Neutrophil (primary cell): ENCODE measurements around the gene OR9G1.

ENCODE experiments used
- H3K27ac ChIP-seq: fragments of 200-600 bp; sonication (generic); 2 replicates; pipeline ENCODE4 v1.5.1; 2016; ENCODE audit warnings: mild to moderate bottlenecking, moderate library complexity
- H3K27me3 ChIP-seq: fragments of 200-600 bp; sonication (generic); 2 replicates; pipeline ENCODE4 v1.6.0; 2016; ENCODE audit warnings: mild to moderate bottlenecking
- H3K36me3 ChIP-seq: fragments of 200-600 bp; sonication (generic); 2 replicates; pipeline ENCODE4 v1.5.1; 2017
- H3K4me1 ChIP-seq, 2 experiments: fragments of 200-600 bp in 1 of 2; sonication (generic) in 1 of 2; 1 replicate in 1 of 2; 2 replicates in 1 of 2; pipeline versions ENCODE4 v1.5.1 to v1.6.1; 2013 to 2016; ENCODE audit warnings: low read depth in 1 of 2, low read length in 1 of 2, mild to moderate bottlenecking in 1 of 2, moderate library complexity in 1 of 2; ENCODE audit not compliant: control insufficient read depth in 1 of 2, insufficient read depth in 1 of 2
- H3K4me3 ChIP-seq, 2 experiments: fragments of 200-600 bp in 1 of 2; sonication (generic) in 1 of 2; 1 replicate in 1 of 2; 2 replicates in 1 of 2; pipeline ENCODE4 v1.5.1; 2013 to 2016; ENCODE audit warnings: low read depth in 1 of 2, low read length in 1 of 2, mild to moderate bottlenecking in 1 of 2, moderate library complexity in 1 of 2
- H3K9me3 ChIP-seq: fragments of 200-600 bp; sonication (generic); 2 replicates; pipeline ENCODE4 v1.5.1; 2016
- CTCF ChIP-seq: fragments of 200-600 bp; sonication (generic); IDR thresholded peaks from 2 replicates; pipeline ENCODE4 v1.5.1; 2016; ENCODE audit warnings: antibody characterized with exemption

The OR9G1 gene

DNA sequence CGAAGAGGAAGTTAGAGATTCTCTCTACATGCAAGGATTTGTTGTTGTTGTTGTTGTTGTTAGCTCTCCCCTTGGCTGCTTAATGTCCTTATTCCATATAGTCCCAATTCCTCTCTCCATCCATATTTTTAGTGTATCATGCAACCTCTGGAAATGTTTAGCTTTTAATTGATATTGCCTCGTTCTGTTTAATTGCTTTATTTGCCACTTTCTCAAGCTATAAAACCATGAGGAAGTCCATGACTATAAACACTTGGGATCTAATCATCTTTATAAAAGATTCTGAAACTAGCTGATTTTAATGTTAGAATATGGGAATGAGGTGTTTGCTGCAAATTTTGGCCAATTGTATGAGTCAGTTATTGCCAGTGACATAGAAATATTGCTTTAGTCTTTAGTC is 5.5 kb upstream of the OR9G1 start:
- H3K4me1 ChIP-seq, result no peaks in the 10 kb centered on the region
- no peak overlapping the region for H3K4me3 ChIP-seq
- TF ChIP-seq CTCF, result no peak
- no peaks in the 10 kb centered on the region for H3K9me3 ChIP-seq
- H3K27ac ChIP-seq, result no peak overlapping the region
- H3K36me3 ChIP-seq, result no peaks in the 10 kb centered on the region
- H3K27me3 ChIP-seq, result no peaks in the 10 kb centered on the region

DNA sequence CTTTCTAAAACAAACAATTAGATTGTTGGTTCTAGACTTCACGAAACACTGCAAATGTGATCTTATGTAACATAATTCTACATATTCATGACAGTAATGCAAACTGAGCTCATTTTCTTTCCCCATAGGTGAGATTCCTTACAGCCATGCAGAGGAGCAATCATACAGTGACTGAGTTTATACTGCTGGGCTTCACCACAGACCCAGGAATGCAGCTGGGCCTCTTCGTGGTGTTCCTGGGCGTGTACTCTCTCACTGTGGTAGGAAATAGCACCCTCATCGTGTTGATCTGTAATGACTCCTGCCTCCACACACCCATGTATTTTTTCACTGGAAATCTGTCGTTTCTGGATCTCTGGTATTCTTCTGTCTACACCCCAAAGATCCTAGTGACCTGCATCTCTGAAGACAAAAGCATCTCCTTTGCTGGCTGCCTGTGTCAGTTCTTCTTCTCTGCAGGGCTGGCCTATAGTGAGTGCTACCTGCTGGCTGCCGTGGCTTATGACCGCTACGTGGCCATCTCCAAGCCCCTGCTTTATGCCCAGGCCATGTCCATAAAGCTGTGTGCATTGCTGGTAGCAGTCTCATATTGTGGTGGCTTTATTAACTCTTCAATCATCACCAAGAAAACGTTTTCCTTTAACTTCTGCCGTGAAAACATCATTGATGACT is 1.5 kb downstream of the OR9G1 start:
- H3K4me1 ChIP-seq, result no peaks in the 10 kb centered on the region
- H3K9me3 ChIP-seq, result no peaks in the 10 kb centered on the region
- H3K27me3 ChIP-seq, result no peaks in the 10 kb centered on the region
- H3K36me3 ChIP-seq, result no peaks in the 10 kb centered on the region
- TF ChIP-seq CTCF, result no peak
- no peak overlapping the region for H3K4me3 ChIP-seq
- H3K27ac ChIP-seq, result no peak overlapping the region

GRCh38 chr11:56700914-56701485 is 2.1 kb downstream of the OR9G1 start:
- no peaks in the 10 kb centered on the region for H3K36me3 ChIP-seq
- no peak for TF ChIP-seq CTCF

DNA sequence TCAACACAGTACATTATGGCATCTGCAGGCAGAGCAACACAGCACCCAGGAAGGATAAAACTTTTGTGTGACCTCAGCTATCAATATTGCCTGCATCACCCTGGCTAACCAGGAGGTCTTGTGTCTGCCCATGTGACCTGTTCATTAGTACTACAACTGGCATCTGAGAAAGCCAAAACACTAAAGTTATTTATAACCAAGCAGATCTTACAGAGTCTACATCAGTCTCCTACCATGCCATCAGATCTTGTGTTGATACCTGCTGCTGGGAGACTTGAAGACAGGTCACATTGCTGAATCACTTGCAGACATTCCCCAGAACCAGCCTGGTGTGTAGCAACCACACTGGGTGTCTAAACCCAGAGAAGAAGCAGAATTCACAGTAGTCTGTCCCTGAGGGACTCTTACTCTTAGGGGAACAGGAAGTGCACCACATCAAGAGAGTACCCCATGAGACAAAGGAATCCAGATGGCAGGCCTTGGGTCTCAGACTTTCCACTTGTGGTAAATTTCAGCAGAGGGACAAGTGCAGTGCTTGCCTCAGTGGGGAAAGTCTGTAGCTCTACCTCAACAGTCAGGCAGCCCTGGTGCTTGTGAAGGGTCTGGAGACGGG is 7.0 kb downstream of the OR9G1 start:
- no peak overlapping the region for H3K27ac ChIP-seq
- no peaks in the 10 kb centered on the region for H3K36me3 ChIP-seq
- H3K9me3 ChIP-seq, result no peaks in the 10 kb centered on the region
- H3K4me3 ChIP-seq, result no peak overlapping the region
- H3K27me3 ChIP-seq, result no peaks in the 10 kb centered on the region
- H3K4me1 ChIP-seq, result no peaks in the 10 kb centered on the region
- no peak for TF ChIP-seq CTCF

More at GRCh38 chr11:56700914-56701485, 2.1 kb downstream of the OR9G1 start:
- Histone ChIP-seq H3K4me1 (no peaks in the 10 kb centered on the region), H3K27me3 (no peaks in the 10 kb centered on the region), H3K27ac (no peak overlapping the region), H3K9me3 (no peaks in the 10 kb centered on the region), H3K4me3 (no peak overlapping the region)

GRCh38 chr11:56706486-56706885 is 7.6 kb downstream of the OR9G1 start:
- Histone ChIP-seq H3K4me1 (no peaks in the 10 kb centered on the region), H3K27me3 (no peaks in the 10 kb centered on the region), H3K9me3 (no peaks in the 10 kb centered on the region), H3K4me3 (no peak overlapping the region), H3K36me3 (no peaks in the 10 kb centered on the region), H3K27ac (no peak overlapping the region)
- TF ChIP-seq CTCF, result no peak
